ENCODE data around the gene SCG3.

Gene SCG3

GRCh38 chr15:51727141-51727897, 46.0 kb downstream of the SCG3 start:
- DNase-seq (ENCODE audit: low read depth), result no peak

GRCh38 chr15:51731549-51732267, 50.4 kb downstream of the SCG3 start:
- no peak for DNase-seq (ENCODE audit: low read depth)

GRCh38 chr15:51732646-51733045, 51.3 kb downstream of the SCG3 start:
- DNase-seq (ENCODE audit: low read depth), result no peak

- DNase-seq (ENCODE audit: low read depth), result no peak
These were observed 54.1 kb downstream of the SCG3 start for GRCh38 chr15:51735228-51736010.

- no peak for DNase-seq (ENCODE audit: low read depth)
These were observed 54.8 kb downstream of the SCG3 start for GRCh38 chr15:51736069-51736468.

- no peak for DNase-seq (ENCODE audit: low read depth)
These were observed 55.6 kb downstream of the SCG3 start for GRCh38 chr15:51736751-51737521.

GRCh38 chr15:51737522-51738305, 56.4 kb downstream of the SCG3 start, which contains the start of gene LYSMD2:
LYSMD2 (minus strand) TSS chr15:51737655; CDS start chr15:51737622, 33 bp downstream.
- no peak for DNase-seq (ENCODE audit: low read depth)

- DNase-seq (ENCODE audit: low read depth), result no peak
These were observed 57.2 kb downstream of the SCG3 start for GRCh38 chr15:51738553-51738952.

- DNase-seq (ENCODE audit: low read depth), result no peak
These were observed 57.9 kb downstream of the SCG3 start for GRCh38 chr15:51739061-51739712.

- no peak for DNase-seq (ENCODE audit: low read depth)
These were observed 68.0 kb downstream of the SCG3 start for GRCh38 chr15:51749307-51749706.

GRCh38 chr15:51750186-51750585, 68.9 kb downstream of the SCG3 start:
- no peak for DNase-seq (ENCODE audit: low read depth)

- no peak for DNase-seq (ENCODE audit: low read depth)
These were observed 69.7 kb downstream of the SCG3 start, which contains the start of gene TMOD2 for GRCh38 chr15:51750792-51751696. TMOD2 (plus strand) TSS chr15:51751597; CDS start chr15:51766442, 14,845 bp downstream.

- no peak for DNase-seq (ENCODE audit: low read depth)
These were observed 70.7 kb downstream of the SCG3 start for GRCh38 chr15:51751697-51752683.

- DNase-seq (ENCODE audit: low read depth), result no peak
These were observed 71.6 kb downstream of the SCG3 start for GRCh38 chr15:51752888-51753287.

GRCh38 chr15:51754267-51754666, 73.0 kb downstream of the SCG3 start:
- DNase-seq (ENCODE audit: low read depth), result no peak

GRCh38 chr15:51755790-51756189, 74.5 kb downstream of the SCG3 start:
- no peak for DNase-seq (ENCODE audit: low read depth)

- DNase-seq (ENCODE audit: low read depth), result no peak
These were observed 75.2 kb downstream of the SCG3 start for GRCh38 chr15:51756482-51756881.

GRCh38 chr15:51757450-51757849, 76.1 kb downstream of the SCG3 start:
- no peak for DNase-seq (ENCODE audit: low read depth)

Data from HS-27A (cell line).